ENCODE data around the gene DTX4.

Gene DTX4

GRCh38 chr11:59188954-59189353, 17.0 kb downstream of the DTX4 start:
- DNase-seq, result no peak
- intact Hi-C loops (cut with DNase I), result no loop called here

DNA sequence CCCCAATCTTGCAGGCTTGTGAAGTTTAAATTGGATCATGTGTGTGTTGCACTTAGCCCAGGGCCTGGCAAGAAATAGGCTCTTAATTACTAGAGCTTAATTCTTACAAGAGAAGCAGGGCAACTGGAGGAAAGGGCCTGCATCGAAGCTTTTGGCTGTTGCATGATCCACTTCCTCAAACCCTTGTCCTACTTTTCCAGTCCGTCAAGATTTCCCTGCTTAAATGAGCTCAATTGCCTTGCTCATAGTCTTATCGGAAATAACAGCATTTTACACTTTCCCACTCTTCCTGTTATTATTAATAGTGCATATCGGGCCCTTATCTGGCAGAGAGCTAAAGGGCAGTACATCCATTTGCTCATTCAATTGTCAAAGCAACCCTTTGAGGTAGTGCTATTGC, 18.1 kb downstream of the DTX4 start:
- no peak for DNase-seq
- intact Hi-C loops (cut with DNase I), result no loop called here

GRCh38 chr11:59191095-59191494, 19.2 kb downstream of the DTX4 start:
- intact Hi-C loops (cut with DNase I), result no loop called here
- no peak for DNase-seq

DNA sequence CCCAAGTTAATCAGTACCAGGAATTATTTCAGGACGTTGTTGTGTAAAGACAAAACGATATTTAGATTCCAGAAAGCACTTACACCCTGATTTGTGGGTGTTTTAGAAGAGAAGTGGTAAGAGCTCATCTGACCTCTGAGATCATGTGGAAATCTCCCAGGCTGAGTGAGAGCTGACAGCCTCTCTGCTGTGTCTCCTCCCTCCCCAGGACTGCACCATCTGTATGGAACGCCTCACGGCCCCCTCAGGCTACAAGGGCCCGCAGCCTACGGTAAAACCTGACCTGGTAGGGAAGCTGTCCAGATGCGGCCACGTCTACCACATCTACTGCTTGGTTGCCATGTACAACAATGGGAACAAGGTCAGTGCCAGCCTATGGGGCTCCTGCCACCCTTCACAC, 20.0 kb downstream of the DTX4 start:
- intact Hi-C loops (cut with DNase I), result no loop called here
- DNase-seq, result peak in 1 of 10 donors; percentile 50

DNA sequence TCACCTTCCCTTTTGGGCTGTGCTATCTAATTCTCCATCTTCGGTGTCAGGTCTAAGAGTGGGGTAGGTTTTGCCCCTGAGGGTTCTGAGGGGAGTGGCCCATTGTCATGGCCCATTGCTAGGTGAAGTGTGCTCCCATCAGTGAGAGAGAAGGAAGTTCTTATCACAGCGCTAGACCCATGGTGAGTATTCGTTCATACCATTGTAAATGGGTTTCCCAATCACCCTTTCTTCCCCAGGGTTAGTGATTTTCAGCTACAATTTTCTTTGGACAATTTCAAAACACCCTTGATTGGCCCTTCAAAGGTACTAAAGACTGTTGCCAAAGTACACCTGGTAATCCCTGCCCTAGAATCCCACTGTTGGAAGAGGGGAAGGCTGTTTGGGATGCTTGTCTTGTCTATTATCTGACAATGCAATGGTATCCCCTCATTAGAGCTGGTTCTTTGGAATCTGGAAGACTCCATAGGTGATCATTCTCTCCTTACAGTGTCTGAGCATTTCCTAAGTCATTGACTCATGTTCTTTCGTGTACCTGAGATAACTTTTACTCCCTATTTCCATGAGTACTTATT, 20.6 kb downstream of the DTX4 start:
- intact Hi-C loops (cut with DNase I), result no loop called here

DNA sequence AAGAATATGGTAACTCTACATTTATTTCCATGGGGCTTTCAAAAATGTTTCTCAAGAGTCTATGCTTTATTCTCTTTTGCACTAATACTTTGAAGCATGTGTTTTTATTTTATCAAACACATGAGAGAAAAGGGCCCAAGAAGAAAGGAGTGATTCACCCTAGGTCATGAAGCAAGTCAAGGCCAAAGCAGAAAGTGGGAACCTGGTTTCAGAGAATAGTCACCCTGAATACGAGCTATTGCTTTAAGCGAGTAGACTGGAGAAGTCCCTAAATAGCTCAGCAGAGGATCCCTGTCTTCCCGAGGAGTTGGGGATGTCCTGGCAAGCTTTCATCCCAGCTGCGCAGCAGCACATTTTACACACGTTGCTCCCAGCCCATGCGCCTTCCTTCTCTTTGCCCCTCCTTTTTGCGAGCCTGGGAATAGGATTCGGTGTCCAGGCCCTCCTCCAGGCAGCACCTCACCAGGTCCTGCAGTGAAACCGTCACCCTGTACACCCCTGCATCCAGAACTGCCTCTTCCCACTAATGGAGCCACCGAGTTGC, 21.7 kb downstream of the DTX4 start:
- peak in 7 of 10 donors; percentile 33 to 92 (median 62) for DNase-seq
- intact Hi-C loops (cut with DNase I), result no loop called here

More for the DNA sequence above, 20.6 kb downstream of the DTX4 start:
- no peak for DNase-seq

GRCh38 chr11:59195586-59195985, 23.7 kb downstream of the DTX4 start:
- intact Hi-C loops (cut with DNase I), result no loop called here
- DNase-seq, result no peak

DNA sequence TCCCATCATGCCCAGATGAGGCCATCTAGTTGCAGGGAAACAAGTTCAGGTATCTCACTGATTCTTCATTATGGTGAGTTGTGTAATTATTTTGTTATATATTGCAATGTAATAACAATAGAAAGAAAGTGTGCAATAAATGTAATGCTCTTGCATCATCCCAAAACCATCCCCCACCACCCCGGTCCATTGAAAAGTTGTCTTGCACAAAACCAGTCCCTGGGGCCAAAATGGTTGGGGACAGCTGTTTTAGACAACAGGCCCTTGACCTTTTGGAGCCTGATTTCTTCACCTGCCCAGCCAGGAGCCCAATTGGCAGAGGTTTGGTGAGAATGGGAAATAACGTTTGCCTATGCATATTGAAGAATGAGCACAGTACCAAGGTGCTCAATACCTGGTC, 24.8 kb downstream of the DTX4 start:
- DNase-seq, result no peak
- intact Hi-C loops (cut with DNase I), result no loop called here

DNA sequence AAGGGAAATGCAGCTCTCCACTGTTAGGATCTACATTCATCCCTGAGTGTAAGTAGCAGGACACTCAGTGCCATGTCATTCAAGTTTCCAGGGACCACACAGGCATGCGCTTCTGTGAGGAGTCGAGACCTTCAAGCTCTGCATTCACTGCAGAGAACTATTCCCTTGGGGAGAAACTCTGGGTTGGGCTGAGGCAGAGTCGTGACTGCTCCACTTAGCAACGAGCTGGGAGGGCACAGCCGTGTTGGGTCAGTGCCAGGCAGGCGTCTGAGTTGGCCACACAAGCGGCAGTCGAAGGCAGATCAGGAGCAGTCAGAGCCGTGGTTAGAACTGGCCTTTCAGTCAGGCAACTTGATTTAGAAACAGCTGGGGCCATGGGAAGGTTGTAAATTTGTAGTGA, 26.1 kb downstream of the DTX4 start:
- DNase-seq, result peak; percentile 68 to 95 (median 80)

GRCh38 chr11:59198726-59199125, 26.8 kb downstream of the DTX4 start:
- no peak for DNase-seq
- intact Hi-C loops (cut with DNase I), result no loop called here

More for the DNA sequence above, 26.1 kb downstream of the DTX4 start:
- intact Hi-C loops (cut with DNase I), result no loop called here

- intact Hi-C loops (cut with DNase I), result no loop called here
- no peak for DNase-seq
Measured at GRCh38 chr11:59199546-59200422, 27.9 kb downstream of the DTX4 start.

- no peak for DNase-seq
- intact Hi-C loops (cut with DNase I), result no loop called here
Measured at GRCh38 chr11:59200423-59200746, 28.5 kb downstream of the DTX4 start.

GRCh38 chr11:59201353-59201752, 29.4 kb downstream of the DTX4 start:
- DNase-seq, result no peak
- intact Hi-C loops (cut with DNase I), result no loop called here

- intact Hi-C loops (cut with DNase I), result loop anchor here (5.0 kb wide), 1 partner anchor 78 kb away; no protein-coding TSS in a partner anchor
- no peak for DNase-seq
Measured at GRCh38 chr11:59204746-59205145, 32.8 kb downstream of the DTX4 start.

DNA sequence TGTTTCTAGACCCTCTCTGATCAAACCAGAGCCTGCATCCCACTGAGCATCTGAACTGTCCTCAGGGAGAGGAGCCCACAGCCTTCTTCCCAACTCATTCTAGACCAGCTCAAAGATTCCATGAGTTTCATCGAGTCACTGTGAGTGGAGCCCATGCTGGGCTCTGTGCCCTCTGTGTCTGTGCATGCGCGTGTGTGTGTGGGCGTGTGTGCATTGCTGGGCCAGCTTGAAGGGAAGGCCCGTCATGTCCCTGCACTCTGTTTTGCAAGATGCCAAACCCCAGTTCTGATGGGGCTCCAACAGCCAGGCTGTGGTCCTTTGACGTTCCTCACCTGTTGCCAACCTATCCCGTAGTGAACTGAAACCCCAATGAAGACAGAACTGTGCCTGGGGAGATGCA, 33.7 kb downstream of the DTX4 start:
- peak in 2 of 10 donors; percentile 42 to 82 for DNase-seq
- intact Hi-C loops (cut with DNase I), result loop anchor here (5.0 kb wide), 1 partner anchor 77 kb away; no protein-coding TSS in a partner anchor

DNA sequence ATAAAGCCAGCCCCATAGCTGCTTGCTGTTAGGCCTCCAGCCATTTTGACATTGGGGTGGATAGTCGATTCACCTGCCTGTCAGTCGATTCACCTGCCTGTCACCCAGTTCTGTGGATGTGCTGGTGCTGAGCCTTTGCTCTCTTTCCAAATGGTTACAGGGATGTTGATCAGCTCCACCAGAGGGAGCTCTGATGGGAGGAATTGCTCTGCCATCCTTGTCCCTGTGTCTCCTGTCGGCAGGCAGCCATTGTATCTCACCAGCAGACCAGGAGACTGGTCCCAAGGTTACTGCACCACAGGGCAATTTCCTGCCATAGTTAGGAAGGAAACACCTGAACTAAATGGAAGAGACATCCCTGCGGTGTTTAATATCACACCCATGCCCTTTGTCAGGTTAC, 34.7 kb downstream of the DTX4 start:
- peak in 4 of 10 donors; percentile 47 to 90 (median 60) for DNase-seq
- intact Hi-C loops (cut with DNase I), result loop anchor here (5.0 kb wide), 1 partner anchor 76 kb away; no protein-coding TSS in a partner anchor

- intact Hi-C loops (cut with DNase I), result loop anchor here (1.0 to 5.0 kb wide), 2 partner anchors 37 to 74 kb away; no protein-coding TSS in a partner anchor
- DNase-seq, result peak in 2 of 10 donors; percentile 32 to 48
Measured at GRCh38 chr11:59207988-59208451, 36.1 kb downstream of the DTX4 start.

DNA sequence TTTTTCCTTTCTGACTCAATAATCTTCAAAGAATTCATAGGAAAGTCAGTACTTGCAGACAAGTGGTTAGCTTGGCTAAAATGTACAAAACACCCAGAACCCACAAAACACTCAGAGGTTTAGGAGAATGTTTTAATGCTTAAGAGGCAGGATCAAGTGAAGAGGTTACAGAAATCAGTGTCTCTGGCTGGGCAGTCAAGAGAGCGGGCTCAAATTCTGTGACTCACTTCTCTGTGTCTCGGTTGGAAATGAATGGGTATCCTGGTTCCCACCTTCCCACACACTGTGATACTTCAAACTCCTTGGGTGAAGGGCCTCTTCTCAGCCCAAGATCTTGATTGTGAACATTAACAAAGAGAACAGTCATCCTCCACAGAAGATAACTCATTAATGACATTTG, 37.0 kb downstream of the DTX4 start:
- intact Hi-C loops (cut with DNase I), result loop anchor here (1.0 to 5.0 kb wide), 2 partner anchors 38 to 73 kb away; no protein-coding TSS in a partner anchor

GRCh38 chr11:59212222-59212621, 40.3 kb downstream of the DTX4 start:
- DNase-seq, result no peak
- intact Hi-C loops (cut with DNase I), result no loop called here

More for the DNA sequence above, 37.0 kb downstream of the DTX4 start:
- DNase-seq, result no peak

- no peak for DNase-seq
- intact Hi-C loops (cut with DNase I), result no loop called here
Measured at GRCh38 chr11:59212744-59213631, 41.1 kb downstream of the DTX4 start, which contains the start of gene MPEG1. Gene MPEG1 (minus strand): TSS chr11:59212927. CDS start chr11:59212865, 62 bp downstream.

Data from posterior cingulate gyrus (tissue), 11 donors.